NOMO-1 treated with DMSO at 0.1 percent for 48 hours (cell line): ENCODE results near the gene HBEGF.

ENCODE experiments used
- DNase-seq: peaks from one replicate; lab custom pipeline; 2025; ENCODE audit not compliant: unreplicated experiment; lab: John Stamatoyannopoulos, UW

HBEGF gene

DNA sequence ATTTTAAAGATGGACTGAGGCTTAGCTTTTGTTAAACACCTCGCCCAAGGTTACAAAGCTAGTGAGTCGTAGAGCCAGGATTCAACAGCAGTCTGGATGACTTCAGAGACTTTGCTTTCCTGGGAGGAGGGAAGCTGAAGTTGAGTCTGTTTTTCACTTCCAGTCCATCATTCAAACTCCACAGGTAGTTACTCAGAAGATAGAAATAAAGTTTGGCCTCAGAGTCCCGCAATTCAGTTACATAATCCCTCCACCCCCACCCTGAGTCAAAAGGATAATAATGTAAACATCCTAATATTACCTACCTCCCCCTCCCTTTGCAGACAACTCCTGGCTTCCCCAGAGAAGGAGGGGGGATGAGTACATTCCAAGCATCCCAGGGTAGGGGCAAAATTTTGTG, 8.1 kb downstream of the HBEGF start:
- DNase-seq, result no peak

DNA sequence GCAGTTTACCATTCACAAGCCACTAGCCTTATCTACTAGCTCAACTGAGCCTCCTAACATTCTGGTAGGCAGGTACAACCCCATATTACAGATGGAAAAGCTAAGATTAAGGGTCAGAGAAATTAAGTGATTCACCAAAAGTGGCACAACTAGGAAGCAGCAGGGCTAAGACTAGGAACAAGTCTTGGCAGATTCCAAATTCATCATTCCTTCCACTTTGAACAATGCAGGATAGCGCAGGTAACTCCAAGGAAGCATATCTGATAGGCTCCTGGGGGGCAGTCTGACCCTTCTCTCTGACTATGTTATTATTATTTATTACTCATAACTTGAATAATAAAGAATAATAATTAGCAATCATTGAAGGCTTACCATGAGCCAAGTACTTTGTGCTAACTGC, 8.5 kb downstream of the HBEGF start:
- no peak for DNase-seq

DNA sequence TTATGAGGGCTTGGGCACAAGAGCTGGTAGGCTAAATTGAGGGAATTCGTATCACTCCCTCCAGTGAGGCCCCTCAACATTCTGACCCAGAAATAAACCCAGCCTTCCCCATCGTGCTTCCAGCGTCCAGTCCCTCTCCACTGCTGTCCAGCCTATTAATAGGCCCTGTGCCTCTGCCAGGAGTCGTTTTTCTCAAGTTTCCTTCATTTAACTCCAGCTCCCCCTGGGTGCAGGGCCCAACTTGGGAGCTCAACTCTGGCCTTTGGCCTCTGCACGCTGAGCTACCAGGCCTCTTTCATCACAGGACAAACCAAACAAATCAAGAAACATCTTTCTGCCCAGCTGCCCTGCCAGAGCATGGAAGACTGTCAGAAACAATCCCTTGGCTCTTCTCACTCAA, 10.0 kb downstream of the HBEGF start:
- DNase-seq, result no peak

DNA sequence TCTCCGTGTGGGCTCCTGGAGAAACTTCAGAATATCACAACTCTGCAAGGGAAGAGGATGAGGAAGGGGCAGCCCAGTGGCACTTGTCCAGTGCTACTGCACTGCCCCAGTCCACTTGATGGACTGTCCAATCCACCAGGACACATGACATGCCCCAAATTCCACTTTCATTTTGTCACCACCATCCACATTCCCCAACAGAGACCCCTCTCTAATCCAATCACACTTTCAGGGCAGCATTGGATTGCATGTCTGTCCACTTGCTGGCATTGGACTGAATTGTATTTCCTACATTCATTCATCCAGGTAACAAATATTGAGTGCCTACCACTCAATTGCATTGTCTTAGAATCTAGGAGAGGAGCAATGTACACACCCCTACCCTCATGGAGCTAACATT, 14.8 kb downstream of the HBEGF start:
- no peak for DNase-seq

DNA sequence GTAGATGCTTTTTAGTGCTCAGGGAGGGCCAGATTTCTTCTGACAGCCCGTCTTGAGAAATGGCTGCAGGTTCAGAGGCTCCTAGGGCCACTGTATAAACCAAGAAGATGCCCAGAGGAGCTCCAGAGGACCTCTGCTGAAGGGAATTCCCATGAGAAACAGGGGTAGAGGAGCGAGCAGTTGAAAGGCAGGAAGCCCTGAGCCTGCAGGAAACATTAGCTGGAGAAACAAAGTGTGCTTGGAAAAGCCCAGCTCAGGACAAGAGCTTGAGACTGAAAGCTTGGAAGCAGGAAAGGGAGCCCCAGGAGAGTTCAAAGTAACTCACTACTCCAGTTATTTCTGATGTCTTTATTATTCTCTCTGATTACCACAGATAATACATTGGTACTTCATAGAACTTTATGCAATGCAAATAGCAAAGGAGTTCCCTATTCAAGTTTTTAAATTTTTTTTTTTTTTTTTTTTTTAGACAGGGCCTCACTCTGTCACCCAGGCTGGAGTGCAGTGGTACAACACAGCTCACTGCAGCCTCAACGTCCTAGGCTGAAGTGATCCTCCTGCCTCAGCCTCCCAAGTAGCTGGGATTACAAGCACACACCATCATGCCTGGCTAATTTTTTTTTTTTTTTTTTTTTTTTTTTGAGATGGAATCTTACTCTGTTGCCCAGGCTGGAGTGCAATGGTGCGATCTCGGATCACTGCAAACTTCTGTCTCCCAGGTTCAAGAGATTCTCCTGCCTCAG, 16.5 kb downstream of the HBEGF start:
- DNase-seq, result no peak

DNA sequence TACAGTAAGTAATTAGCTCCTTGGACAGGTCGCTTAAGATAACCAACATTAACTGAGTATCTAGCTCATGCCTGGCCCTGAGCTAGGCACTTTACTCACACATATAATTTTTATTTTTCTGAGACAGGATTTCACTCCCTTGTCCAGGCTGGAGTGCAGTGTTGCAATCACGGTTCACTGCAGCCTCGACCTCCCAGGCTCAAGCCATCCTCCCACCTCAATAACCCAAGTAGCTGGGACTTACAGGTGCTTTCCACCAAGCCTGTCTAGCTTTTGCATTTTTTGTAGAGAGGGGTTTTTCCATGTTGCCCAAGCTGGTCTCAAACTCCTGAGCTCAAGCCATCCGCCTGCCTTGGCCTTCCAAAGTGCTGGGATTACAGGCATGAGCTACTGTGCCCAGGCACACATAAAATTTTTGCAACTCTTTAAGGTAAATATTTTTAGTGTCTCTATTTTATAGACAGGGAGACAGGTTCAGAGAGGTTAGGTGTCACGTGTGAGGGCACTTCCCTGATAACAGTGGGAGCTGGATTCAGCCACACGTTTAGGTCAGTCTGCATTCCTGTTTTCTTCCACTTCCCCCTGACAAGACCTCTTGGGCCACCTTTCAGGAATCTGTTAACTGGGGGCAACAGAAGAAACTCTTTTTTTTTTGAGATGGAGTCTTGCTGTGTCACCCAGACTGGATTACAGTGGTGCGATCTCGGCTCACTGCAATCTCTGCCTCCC, 18.2 kb downstream of the HBEGF start:
- no peak for DNase-seq

DNA sequence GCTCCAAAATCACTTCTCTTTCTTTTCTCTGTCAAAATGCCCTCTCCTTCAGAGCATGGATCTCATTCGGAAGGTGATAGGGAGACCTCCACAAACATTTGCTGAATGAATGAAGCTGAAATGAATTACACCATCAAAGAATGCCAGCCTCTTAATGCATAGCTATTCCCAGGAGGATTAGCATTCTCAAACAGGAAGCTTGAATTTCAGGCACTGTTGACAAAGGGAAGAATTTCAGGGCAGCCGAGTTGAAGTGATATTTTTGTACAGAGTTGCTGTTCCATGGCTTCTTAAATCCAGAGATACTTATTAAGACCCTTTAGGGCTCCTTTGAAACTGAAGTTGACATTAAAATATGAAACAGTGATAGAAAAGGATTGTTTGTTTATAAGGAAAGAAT, 18.8 kb downstream of the HBEGF start:
- DNase-seq, result no peak

DNA sequence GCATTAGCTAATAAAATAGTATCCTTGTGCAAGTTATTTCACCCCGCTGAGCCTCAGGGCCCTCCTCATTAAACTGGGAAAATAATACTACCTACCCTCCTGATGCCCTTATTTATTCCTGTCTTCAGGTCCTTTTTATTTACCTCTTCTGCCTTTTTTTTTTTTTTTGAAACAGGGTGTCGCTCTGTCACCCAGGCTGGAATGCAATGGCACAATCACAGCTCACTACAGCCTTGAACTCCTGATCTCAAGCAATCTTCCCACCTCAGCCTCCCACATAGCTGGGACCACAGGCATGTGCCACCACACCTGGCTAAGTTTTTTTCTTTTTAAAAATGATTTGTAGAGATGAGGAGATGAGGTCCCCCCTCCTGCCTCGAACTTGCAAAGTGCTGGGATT, 20.9 kb downstream of the HBEGF start:
- no peak for DNase-seq

DNA sequence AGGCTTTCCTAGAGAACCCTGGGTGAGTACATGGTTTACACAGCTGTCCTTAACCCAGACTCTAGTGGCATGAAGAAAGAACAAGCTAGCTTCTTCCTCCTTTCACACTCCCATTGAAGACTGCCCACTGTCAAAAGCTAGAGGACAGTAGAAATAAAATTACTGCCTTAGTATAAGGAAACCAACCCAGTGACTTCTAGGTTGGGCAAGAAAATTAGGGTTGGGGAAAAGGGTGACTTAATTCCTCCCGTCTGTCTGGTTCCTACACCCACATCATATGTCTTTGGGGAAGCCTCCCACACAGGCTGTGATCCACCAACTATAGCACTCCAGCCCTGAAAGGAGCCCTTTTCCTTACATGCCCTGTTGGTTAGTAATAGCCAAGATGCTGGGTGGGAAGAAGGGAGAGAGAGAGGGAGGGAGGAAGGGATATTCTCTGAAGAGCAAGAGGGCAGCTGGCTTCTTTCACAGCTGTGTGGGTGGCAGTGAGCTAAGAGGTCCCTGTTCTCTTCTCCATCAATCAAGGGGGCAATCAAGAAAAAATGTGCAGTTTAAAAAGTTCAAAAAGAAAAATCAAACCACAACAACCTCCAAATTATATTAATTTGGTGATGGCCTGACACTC, 21.7 kb downstream of the HBEGF start:
- peak; percentile 58 for DNase-seq

DNA sequence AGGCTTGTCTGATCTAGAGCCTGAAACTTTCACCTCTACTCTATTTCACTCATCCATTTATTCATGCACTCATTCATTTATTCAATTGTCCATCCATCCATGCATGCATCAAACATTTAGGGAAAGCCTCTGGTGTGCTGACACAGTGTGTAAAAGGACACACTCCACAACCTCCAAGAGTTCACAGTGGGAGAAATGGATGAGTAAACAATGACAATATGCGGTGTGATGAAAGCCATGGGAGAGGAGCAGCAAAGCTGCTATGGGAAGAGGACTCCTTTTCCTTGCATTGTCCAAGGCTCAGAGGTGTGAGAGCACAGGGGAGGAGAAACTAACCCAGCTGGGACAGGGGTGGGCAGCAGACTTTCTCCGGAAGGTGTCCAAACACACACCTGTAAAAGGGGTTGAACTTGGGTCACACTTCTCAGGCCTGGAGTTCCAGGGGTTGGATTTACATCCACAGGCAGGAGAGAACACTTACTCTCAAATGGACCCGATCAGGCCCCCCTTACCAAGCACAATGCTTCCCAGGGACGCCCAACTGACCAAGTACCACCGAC, 22.3 kb downstream of the HBEGF start:
- DNase-seq, result no peak

DNA sequence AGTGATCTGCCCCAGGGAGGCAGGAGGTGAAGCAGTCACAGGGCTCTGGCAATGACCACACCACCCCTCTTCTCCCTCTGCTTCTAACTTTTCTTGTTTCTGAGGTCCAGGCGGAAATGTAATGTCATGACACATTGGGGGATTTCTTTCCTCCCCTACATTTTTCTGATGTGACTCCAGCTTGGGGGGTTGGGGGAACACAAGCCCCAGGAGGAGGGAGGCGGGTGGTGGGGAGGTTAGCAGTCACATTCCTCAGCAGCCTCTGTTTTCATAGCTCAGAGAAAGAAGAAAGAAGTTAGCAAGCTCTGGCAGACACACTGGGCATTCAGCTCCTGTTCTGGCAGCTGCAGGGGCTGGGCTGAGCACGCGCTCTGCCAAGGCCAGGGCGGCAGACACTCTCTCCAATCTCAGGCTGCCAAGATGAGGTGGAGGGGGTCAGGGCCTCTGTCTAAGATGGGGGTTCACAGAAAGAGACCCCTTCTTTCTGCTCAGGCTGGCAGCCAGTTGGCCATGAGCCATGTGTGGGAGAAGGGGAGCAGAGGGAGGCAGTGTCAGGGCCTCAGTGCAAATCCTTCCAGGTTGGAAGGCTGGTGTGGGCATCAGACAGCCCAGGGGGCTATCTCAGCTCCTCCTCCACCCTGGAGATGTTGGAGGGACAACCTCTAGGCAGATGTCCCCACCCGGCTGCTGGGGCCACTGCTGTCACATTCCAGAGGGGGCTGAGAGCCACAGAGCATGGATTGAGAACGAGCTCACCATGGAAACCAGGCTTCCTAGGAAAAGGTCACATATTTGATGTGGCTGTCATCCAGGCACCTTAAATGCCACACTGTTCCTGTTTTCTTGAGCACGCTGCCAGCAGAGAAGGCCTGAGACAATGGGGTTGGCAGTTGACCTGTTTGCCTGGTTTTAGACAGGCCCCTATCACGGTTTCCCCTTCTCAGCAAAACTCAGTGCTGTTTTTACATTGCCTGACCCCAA, 23.4 kb downstream of the HBEGF start:
- no peak for DNase-seq

DNA sequence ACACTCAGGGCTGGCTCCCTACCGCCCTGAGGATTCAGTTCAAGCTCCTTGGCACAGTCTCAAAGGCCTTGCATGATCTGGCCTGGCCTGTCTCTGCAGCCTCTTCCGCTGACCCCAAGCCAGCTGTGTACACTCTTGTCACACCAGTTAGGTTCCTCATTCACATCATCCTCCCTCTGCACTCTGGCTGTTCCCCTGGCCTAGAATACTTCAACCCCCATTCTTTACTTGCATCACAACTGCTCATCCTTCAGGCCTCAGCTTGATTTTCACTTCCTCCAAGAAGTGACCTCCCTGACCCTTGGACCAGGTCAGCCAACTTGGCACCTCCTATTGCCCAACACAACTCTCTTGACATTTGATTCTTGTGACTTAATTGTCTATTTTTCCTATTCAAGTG, 24.6 kb downstream of the HBEGF start:
- DNase-seq, result peak; percentile 98

DNA sequence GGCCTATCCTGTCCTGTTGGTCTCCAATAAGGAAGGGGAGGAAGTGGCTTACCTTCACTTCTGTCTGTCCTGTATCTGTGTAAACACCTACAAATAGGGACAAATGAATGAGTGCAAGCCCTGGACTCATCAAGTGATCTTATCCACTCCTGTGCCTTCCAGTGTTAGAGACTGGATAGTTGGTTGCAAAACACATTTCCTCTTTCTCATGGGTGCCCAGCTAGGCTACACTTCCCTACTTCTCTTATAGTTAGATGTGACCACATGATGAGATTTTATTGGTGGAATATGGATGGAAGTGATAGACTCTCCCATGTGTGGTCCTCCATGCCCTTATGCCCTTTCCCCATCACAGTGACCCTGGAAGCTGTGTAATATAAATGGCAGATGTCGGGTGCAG, 26.6 kb downstream of the HBEGF start:
- DNase-seq, result peak; percentile 84

DNA sequence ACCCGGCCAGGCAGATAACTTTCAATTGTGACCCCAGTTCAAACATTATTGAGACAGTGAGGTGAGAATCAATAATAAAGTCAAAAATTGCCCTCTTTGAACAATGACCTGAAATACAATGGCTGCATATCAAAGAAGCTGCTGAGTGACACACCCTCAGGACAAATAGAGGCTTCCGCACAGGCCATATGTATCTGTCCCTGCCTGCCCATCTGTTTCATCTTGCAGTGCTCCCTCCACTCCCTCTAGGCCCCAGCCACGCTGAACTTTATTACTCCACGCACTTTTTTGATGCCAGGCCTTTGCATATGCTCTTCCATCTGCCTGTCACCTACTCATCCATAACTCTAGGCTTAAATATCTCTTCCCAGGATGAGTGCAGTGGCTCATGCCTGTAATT, 27.6 kb downstream of the HBEGF start:
- DNase-seq, result no peak

DNA sequence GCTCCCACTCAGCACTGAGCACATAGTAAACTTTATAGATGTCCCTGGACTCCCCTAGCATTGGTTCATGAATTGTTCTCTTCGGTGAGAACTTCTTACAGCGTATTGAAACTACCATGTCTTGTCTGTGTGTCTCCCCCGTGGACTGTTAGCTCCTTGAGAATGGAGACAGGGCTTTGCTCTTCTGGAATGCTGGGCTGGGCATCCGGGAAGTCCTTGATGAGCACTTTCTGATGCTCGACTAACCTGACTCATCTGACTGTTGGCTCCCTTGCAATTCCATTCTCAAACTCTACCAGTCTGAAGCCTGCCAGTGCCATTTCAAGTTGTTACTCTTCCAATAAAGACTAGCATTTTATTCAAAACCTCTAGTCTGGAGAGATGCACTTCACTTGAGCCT, 28.5 kb downstream of the HBEGF start:
- DNase-seq, result no peak

DNA sequence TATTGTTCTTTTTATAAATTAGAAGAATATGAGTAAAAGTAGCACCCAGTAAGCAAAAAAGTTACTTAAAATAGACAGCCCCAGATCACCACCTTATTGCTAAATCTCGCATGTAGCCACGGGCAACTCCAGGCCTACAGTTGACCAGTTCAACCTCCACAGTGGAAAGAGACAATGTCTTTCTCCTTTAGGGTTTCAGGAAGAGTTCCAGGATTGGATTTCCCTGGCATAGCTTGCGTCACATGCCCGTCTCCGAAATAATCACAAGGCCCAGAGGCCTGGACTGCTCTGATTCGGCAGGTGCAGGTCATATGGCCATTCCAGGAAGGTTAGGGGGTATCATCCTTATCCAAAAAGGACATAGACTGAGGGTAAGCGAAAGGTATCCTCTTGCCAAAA, 33.6 kb downstream of the HBEGF start:
- DNase-seq, result no peak

DNA sequence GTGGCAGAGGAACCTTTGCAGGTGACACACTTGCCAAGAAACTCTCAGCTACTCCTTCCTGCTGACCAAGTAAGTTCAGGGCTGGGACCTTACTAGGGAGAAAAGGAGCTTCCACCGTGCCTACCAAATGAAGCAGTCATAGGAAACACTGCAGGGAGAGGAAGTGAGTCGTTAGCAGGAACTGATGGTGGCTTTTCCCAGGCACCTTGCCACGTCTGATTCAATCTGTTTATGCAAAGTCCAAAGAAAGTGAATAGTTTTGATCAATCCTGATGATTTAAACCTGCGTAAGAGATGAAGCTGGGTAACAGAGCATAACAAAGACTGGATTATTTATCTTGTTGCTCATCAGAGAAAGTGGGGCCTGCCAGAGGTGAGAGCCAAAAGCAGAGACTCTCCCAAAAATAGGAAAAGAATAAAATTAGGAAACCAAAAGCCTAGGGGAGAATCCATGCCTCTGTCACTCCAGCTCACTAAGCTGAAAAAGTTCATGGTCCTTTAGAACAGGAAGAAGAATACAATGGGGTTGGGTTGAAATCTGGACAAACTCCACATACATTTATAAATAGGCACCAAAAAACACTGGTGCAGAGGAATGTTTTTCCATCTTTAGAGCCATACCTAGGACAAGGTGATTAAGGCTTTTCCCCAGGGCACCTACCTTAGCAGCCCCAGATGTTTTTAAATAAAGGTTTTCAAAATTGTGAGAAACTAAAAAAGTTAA, 34.2 kb downstream of the HBEGF start:
- peak; percentile 42 for DNase-seq

DNA sequence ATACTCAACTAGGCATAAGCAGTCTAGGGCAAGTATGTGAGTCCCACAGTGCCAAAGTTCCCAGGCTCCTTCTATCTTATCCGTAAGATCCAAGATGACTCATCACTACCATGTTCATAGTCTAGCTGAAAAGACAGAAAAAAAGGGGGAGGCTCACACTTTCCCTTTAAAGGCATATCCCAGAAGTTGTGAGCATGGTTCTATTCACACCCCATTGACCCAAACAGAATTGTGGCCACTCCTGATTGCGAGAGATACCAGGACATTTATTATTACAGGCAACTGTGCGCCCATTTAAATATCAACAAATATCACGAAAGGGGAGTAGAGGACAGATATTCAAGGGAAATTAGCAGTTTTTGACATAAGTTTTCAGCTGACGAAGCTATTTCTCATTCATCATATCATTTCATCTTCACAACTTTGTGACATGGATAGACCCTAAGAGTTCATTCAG, 35.4 kb downstream of the HBEGF start:
- no peak for DNase-seq

DNA sequence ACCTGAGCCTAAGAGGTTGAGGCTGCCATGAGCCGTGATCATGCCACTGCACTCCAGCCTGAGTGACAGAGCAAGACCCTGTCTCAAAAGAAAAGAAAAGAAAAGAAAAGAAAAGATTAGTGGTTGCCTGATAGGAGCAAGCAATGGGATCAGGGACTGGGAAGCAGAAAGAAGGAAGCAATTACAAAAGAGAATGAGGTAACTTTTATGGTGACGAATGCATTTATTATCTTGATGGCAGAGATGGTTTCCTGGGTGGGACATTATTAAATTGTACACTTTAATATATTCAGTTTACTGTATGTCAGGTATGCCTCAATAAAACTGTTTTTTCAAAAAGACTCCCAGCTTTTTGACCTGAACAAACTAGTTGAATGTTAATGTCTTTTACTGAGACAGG, 36.0 kb downstream of the HBEGF start:
- no peak for DNase-seq

DNA sequence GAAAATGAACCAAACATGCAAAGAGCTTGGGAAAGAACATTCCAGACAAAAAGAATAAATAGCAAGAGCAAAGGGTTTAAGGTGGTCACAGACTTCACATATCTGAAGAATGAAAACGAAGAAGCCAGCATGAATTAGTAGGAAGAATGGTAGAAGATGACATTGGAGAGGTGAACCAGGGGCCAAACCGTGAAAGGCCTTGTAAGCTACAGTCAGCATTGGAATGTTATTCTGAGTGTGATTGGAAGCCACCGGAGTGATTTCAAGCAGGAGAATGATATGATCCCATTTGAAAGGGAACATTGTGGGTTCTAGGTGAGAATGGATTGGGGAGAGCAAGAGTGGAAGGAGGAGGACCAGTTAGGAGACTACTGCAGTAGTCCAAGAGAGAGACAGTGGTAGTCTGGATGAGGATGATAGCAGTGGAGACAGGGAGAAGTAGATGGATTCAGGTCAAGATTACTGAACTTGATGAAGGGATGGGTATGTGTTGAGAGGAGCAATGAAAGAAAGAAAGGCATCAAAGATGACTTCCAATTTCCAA, 36.6 kb downstream of the HBEGF start:
- no peak for DNase-seq
